ENCODE results near the gene STC2. TPM values are rescaled to one million over a fixed set of nuclear protein-coding genes. Genes with fewer than 3 reads are reported as not detected.

Gene STC2
- total and polyA plus RNA-seq, 10 of the 15 experiments (the other 5 are each of a cell fraction or from before 2014, with no cell fraction given): 0.05 to 4.8 (median 2.0) TPM

DNA sequence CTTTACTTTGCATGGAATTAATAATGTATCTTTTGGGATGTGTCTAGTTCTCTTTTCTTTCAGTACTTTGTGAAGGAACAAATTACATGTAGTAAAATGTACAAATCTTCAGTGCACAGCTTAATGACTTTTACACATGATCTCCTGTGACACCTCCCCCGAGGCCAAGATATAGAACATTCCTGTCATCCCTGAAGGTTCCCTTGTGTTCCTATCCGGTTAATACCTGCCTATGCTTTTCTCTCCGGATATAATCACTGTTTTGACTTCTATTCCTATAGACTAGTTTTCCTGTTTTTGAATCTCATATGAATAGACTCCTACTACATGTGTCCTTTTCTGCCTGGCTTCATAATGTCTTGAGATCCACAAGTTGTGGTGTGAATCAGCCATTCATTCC is 21.5 kb downstream of the STC2 start:
- no peak for DNase-seq (ENCODE audit: low read depth, low spot score)
- no peaks in the 10 kb centered on the region for H3K4me1 ChIP-seq (ENCODE audit: control insufficient read depth, insufficient read depth, low read length)
- H3K9me3 ChIP-seq (replicated peaks; ENCODE audit: control insufficient read depth, insufficient read depth, low read length): peaks cover 6% of the 10 kb centered on the region; the same call in 1 of the 3 replicates
- ChIA-PET CTCF (interaction anchor here (2.3 kb wide), 1 partner anchor 13 kb away, joined by 12 read pairs; no protein-coding TSS in a partner anchor), POLR2A (no interaction called here), RAD21 (ENCODE audit: unreplicated experiment) (no interaction called here), SMC1A (ENCODE audit: uncharacterized antibody, unreplicated experiment) (interaction anchor here (0.8 kb wide), 1 partner anchor 25 kb away, joined by 3 read pairs; no protein-coding TSS in a partner anchor)
- TF ChIP-seq MLLT1 (IDR thresholded peaks at IDR 0.05) (no peak), CBX5 (IDR thresholded peaks at IDR 0.05; ENCODE audit: low read depth) (no peak), STAT1 (conservative IDR thresholded peaks at IDR 0.05) (no peak), CREB1 (IDR thresholded peaks at IDR 0.05; ENCODE audit: low read depth) (no peak), YBX1 (IDR thresholded peaks at IDR 0.05) (no peak), JUNB (IDR thresholded peaks at IDR 0.05) (no peak), BACH1 (IDR thresholded peaks at IDR 0.05; ENCODE audit: borderline replicate concordance) (no peak), CHD2 (IDR thresholded peaks at IDR 0.05; ENCODE audit: borderline replicate concordance, low read depth, low read length) (no peak), RB1 (IDR thresholded peaks at IDR 0.05; ENCODE audit: borderline replicate concordance) (no peak), ETV6 (conservative IDR thresholded peaks at IDR 0.05 in 1 of 2, IDR thresholded peaks at IDR 0.05 in 1 of 2; ENCODE audit: borderline replicate concordance in 1 of 2, low read depth in 1 of 2) (no peak)
- TF ChIP-seq, protein P1, sequence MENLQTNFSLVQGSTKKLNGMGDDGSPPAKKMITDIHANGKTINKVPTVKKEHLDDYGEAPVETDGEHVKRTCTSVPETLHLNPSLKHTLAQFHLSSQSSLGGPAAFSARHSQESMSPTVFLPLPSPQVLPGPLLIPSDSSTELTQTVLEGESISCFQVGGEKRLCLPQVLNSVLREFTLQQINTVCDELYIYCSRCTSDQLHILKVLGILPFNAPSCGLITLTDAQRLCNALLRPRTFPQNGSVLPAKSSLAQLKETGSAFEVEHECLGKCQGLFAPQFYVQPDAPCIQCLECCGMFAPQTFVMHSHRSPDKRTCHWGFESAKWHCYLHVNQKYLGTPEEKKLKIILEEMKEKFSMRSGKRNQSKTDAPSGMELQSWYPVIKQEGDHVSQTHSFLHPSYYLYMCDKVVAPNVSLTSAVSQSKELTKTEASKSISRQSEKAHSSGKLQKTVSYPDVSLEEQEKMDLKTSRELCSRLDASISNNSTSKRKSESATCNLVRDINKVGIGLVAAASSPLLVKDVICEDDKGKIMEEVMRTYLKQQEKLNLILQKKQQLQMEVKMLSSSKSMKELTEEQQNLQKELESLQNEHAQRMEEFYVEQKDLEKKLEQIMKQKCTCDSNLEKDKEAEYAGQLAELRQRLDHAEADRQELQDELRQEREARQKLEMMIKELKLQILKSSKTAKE (IDR thresholded peaks at IDR 0.05; ENCODE audit: low read depth, poor library complexity, severe bottlenecking): no peak
- TF ChIP-seq, protein P2, sequence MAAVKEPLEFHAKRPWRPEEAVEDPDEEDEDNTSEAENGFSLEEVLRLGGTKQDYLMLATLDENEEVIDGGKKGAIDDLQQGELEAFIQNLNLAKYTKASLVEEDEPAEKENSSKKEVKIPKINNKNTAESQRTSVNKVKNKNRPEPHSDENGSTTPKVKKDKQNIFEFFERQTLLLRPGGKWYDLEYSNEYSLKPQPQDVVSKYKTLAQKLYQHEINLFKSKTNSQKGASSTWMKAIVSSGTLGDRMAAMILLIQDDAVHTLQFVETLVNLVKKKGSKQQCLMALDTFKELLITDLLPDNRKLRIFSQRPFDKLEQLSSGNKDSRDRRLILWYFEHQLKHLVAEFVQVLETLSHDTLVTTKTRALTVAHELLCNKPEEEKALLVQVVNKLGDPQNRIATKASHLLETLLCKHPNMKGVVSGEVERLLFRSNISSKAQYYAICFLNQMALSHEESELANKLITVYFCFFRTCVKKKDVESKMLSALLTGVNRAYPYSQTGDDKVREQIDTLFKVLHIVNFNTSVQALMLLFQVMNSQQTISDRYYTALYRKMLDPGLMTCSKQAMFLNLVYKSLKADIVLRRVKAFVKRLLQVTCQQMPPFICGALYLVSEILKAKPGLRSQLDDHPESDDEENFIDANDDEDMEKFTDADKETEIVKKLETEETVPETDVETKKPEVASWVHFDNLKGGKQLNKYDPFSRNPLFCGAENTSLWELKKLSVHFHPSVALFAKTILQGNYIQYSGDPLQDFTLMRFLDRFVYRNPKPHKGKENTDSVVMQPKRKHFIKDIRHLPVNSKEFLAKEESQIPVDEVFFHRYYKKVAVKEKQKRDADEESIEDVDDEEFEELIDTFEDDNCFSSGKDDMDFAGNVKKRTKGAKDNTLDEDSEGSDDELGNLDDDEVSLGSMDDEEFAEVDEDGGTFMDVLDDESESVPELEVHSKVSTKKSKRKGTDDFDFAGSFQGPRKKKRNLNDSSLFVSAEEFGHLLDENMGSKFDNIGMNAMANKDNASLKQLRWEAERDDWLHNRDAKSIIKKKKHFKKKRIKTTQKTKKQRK (IDR thresholded peaks at IDR 0.05; ENCODE audit: low read depth, low read length): no peak
- TF ChIP-seq, protein P3, sequence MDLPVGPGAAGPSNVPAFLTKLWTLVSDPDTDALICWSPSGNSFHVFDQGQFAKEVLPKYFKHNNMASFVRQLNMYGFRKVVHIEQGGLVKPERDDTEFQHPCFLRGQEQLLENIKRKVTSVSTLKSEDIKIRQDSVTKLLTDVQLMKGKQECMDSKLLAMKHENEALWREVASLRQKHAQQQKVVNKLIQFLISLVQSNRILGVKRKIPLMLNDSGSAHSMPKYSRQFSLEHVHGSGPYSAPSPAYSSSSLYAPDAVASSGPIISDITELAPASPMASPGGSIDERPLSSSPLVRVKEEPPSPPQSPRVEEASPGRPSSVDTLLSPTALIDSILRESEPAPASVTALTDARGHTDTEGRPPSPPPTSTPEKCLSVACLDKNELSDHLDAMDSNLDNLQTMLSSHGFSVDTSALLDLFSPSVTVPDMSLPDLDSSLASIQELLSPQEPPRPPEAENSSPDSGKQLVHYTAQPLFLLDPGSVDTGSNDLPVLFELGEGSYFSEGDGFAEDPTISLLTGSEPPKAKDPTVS (IDR thresholded peaks at IDR 0.05; ENCODE audit: low read depth, low read length): no peak
- H3K9ac ChIP-seq (ENCODE audit: control insufficient read depth, insufficient read depth, low read length): no peak overlapping the region
- no peak overlapping the region for H2AFZ ChIP-seq (ENCODE audit: control insufficient read depth, low read depth, low read length)
- intact Hi-C loops (cut with micrococcal nuclease; ENCODE audit: unreplicated experiment): no loop called here
- H4K20me1 ChIP-seq (ENCODE audit: control insufficient read depth, insufficient read depth): no peaks in the 10 kb centered on the region
- no peaks in the 10 kb centered on the region; a peak in 3 of 4 replicates for H3K27me3 ChIP-seq (replicated peaks in 1 of 2; ENCODE audit: control insufficient read depth in 2 of 2, insufficient read depth in 2 of 2, low read length in 1 of 2)
- no TSS peak for BruUV-seq (replicated peaks)
- no peaks in the 10 kb centered on the region for H3K79me2 ChIP-seq (ENCODE audit: control insufficient read depth, insufficient read depth, low read length)
- peak; percentile 27 for FAIRE-seq
- WGBS (ENCODE audit: insufficient coverage, insufficient replicate concordance, low lambda C conversion rate, missing lambda C conversion rate): 9% methylated on average over 3 of the region's 3 CpGs
- no peak overlapping the region for H3K27ac ChIP-seq (ENCODE audit: control insufficient read depth, insufficient read depth)
- ATAC-seq: no peak
- no peak overlapping the region for H3K4me2 ChIP-seq (ENCODE audit: control insufficient read depth, insufficient read depth)
- no peak overlapping the region for H3K4me3 ChIP-seq
- no peaks in the 10 kb centered on the region for H3K36me3 ChIP-seq (ENCODE audit: control insufficient read depth in 2 of 2, insufficient read depth in 2 of 2, low read length in 1 of 2)
- in situ Hi-C loops (cut with MboI): no loop called here

Data from GM12878 (cell line).